Stimulated activated CD4-positive, alpha-beta T cell treated with anti-CD3 and anti-CD28 coated beads, Interleukin-1b, Interleukin-23, amount 100 ng/mL, for 48 hours (primary cell): ENCODE measurements around the gene EHHADH.

Experiments used
- DNase-seq: peaks from one replicate; pipeline ENCODE4 v3.0.0-alpha.2; 2020

The EHHADH gene

GRCh38 chr3:185187391-185187790, 66.5 kb downstream of the EHHADH start:
- no peak for DNase-seq

DNA sequence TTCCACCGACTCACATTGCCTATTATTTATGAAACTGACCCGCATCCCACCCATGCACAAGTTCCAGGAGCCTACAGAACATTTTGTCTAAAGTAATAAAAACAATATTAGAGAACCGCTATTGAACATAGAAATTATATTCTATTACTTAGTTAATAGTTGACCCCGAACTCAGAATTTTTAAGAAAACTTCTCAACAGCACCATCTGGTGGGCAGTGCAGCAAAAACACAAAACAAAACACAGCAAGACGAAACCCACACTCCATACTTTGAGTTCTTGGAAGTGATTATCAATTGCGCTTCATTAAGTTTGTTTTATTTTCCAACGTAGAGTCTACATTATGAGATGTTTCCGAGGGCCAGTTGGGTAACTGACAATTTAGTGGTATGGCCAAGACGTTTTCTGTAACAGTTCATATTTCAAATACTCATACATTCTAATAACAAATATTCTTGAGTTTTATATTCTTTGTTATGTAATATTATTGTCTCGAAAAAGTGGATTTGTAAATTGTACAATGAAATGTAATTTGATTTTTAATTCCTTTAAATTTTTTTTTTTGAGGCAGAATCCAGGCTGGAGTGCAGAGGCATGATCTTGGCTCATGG, 77.0 kb downstream of the EHHADH start:
- peak; percentile 10 for DNase-seq

DNA sequence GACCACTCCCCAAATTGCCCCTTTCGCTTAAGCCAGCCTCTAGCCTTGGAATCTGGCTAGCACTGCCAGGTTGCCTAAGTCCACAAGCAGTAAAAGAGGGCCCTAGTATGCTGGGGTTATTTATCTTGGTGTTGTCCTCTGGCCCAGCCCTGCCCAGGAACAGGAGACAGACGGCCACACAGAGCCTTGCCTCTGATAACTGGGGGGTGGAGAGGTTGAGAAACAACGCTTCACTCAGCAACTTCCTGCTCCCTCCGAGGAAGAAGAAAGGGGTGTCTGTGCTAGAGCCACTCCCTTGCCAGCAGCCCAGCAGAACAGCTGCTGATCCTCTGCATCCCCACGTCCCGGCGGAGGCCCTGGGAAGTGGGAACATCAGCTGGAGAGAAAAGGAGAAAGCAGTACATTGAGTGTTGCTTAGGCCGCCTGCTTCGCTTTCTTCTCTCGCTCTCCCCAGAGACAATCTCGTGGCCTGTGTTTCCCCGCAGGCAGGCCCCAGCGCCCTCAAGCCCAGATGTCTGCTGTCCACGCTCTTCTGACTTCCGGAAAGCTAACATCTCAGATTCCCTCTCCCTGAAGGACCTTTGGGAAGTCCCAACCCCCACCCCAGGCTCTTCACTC, 78.4 kb downstream of the EHHADH start:
- no peak for DNase-seq

DNA sequence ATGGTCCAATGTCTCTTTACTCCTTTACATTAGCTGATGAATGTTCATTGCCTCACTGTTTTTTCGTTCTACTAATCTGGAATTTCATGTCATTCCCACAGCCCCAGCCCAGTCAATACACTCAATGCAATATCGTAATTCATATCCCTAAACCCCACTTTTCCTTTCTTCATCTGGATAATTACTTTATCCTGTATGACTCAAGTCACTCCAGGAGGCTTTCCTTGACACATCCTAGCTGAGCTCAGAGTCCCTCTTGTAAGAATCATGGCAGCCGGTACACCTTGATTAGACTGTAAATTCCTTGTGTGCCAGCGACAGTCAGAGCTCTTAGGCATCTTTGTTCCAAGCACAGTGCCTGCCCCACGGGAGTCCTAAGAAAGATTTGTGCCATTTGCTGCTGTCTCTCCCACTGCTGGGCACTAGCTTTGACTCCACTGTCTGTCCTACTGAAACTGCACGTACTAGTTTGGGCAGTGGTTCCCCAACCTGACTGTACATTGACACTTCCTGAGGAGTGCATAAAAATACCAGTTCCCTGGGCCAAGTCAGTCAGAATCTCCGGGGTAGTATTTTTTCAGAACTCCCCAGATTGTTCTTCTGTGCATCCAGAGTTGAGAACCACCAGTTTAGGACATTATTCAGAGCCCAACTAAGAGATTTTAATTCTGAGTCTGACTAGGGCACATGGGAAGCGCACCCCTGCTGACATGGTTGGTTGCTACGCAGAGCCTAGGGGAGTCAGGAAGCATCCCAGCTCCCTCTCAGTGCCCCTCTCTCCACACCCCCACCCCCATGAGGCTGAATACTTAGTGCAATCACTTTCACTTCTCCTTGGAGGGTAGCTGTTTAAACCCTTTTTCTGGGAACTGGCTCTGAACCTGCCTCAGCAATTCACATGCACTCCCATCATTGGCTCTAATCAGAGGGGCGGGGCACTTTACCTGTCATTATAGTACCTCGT, 81.5 kb downstream of the EHHADH start:
- no peak for DNase-seq

DNA sequence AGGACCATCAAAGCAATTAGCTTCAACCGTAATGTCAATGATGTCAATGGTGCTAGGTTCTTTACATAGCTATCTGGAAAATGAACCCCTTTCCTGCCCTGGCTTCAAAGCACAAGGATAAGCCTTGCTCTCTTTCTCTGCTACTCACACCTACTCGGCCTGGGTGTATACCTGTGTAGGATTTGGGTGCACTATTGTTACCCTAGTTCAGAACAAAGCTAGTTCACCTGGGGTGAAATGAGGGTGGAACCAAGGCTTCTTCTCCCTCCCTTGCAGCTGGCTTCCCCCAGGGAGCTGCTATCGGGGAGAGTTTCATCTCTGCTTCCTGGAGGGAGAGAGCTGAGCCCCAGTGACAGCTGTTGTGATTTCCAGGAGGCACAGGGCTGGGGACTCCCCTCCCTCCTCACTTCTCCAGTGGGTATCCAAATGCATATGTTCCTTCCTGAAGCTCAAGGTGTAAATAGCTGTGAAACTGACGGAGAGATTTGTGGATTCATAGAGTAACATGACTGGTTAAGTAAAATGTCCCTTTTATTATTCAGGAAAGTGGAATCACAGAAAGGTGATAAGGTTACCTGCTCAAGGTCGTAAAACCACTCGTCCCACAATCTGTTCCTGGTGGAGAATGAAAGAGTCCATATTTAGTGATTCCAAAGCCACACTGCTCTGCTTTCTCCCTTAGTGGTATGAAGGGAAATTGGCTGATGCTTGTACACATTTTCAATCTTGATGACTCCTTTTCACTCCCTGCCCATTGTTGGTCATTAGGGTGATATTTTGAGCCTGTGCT, 89.2 kb downstream of the EHHADH start:
- no peak for DNase-seq

DNA sequence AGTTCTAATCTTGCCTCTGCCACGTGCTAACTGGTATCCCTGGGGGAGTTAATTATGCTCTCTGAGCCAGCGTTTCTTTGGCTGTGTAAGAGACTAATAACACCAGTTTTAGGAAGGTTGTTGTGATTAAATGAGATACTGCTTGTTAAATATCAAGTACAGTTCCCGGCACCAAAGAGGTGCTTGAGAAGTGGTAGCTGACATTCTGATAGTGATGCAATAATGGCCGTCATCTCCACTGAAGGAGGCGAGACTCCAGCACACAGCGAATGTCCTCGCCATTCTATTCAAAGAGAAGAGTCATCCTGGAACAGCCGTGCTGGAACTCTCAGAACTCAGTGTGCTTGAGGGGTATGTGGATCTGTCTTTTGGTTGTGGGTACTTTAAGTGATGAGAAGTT, 91.2 kb downstream of the EHHADH start:
- no peak for DNase-seq

DNA sequence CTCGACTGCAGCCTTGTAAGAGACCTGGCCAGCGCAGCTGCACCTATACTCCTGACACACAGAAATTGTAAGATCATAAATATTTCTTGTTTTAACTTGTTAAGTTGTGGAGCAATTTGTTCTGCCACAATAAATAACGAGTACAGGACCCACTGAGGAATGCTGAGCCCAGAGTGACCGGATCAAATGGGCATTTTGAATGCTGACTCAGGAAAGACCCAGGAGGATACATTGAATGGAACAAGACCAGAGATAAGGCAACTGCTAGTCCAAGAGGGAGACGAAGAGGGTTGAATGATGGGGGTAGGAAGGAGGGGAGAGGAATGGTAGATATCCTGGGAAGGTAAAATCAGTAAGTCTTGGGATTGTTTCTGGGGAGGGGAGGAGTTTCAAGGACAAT, 92.1 kb downstream of the EHHADH start:
- no peak for DNase-seq

DNA sequence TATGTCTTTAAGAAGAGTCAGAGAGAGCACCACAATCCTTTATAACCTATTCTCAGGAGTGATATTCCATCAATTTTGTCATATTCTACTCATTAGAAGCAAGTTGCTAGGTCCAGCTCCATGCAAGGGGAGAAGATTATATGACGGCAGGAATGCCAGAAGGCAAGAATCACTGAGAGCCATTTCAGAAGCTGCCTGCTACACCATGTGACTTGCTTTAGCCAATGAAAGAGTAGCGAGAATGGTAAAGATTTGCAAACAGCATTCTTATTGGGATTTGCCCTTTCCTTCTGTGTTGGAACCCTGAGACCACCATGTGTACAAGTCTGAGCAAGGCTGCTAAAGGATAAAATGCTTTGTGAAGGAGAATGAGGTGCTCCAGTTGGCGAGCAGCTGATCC, 96.5 kb downstream of the EHHADH start:
- no peak for DNase-seq

DNA sequence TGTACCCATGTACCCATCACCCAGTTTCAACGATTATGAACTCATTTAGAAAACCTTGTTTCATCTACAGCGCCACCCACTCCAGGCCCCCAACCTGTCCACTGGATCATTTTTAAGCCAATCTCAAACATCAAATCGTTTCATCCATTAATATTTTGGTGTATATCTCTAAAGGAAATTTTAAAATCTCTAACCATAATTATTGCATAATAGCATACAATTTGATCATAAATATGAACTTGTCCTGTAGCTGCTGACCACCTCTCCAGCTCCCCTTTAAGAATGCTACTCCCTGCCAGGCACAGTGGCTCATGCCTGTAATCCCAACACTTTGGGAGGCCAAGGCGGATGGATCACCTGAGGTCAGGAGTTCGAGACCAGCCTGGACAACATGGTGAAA, 98.2 kb downstream of the EHHADH start:
- no peak for DNase-seq

DNA sequence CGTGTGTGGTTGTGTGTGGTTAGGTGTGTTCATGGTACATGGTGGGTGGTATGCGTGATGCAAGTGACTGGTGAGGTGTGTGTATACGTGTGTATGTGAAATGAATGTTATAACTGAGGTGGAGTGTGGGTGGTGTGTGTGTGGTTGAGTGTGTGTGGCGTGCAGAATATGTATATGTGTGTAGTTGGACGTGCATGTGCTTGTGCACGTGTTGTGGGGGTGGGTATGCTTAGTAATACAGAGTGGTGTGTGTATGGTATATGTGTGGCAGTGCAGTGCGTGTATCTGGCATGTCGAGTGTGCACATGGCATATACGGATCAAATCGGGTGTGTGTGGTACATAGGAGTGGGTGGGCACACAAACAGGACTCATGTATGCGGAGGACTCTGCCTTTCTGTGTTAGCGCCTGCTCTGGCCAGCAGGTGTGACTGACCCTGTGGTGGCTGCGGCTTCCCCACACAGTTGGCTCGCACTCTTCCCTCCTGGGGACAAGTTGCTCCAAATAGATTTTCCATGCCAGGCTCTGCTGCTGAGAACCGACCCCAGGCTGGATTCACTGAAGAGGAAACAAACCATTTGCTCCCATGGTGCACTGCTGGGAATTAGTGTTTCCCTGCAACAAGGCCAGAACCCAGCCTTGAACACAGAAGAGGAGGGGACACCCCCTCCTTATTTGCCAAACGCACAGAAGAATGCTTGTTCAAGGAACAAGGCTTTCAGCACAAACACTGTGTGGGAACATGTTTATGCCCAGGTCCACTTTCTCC, 99.8 kb downstream of the EHHADH start:
- no peak for DNase-seq

- DNase-seq: no peak
These were observed 100.6 kb downstream of the EHHADH start for GRCh38 chr3:185153171-185153771.

DNA sequence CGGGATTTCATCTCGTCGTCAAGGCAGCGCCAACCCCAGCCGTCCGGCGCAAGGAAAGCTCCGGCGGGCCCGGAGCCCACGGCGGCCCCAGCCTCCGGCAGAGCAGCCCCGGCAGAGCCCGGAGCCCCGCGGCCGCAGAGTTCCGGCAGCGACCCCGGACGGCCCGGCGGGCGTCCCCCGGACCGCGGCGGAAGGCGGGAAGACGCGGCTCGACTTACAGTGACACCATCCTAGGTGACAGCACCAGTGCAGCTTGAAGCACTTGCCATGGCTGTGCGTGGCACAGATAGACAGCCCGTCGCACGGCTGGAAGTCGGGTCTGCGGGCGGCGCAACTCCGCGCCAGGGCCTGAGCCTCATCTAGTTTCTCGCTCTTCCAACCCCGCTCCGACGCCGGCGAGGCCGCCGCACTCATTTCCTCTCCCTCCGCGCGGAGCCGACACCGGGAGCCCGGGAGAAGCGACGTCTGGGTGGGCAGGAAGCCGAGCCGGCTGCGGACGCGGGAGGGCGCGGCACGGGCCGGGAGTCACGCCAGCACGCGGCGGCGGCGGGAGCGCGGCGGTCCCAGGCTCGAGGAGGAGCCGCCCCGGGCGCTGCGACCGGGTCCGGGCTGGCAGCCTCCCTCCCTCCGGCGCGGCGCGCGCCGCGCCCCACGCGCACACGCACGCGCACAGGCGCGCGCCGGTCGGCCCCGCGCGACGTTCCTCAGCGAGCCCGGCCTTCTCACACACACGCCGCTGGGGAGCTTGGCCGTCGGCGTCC, 101.3 kb downstream of the EHHADH start, which contains the start of gene C3orf70:
Gene C3orf70 (minus strand): TSS at position 651 of the 761 bp plus-strand sequence. CDS start 237 bp downstream, at position 414.
- DNase-seq: peak; percentile 9

DNA sequence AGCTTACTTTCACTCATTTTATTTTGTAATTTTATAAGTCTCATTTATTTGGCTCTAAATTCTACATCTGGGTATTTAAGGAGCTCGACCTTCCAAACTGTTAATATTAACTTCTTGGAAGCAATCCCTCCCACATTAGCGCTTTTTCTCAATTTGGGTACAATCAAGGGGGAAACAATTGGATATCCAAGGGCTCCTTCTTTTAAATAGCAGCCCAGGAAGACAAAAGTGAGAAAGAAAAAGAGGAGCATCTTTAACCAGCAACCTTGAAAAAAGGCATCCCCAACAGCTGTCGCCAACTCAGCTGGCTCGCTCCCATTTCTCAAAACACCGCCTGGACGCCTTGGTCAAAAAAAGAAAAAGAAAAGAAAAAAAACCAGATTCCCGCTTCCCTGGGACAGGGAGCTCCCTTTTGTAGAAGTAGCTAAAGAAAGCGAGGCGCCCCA, 101.9 kb downstream of the EHHADH start:
- no peak for DNase-seq

- DNase-seq: no peak
These were observed 102.5 kb downstream of the EHHADH start for GRCh38 chr3:185151101-185151963.

GRCh38 chr3:185150561-185150960, 103.3 kb downstream of the EHHADH start:
- DNase-seq: no peak

DNA sequence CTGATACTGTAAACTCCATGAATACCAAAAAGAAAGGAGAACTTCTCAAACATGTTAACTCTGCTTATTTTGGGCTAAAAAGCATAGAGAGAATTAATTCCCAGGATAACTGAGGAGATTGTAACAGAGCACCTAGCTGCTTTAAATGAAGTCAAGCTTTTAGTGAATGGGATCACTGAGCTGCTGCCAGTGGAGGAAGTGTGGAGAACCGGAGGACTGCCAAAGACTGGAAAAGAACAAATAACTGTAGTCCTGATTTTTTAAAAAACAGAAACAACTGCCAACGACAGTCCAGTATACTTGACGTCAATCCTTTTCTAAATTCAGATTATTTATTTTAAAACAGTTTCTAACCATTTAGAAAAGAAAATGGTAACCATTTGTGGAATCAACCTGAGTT, 104.3 kb downstream of the EHHADH start:
- DNase-seq: no peak

GRCh38 chr3:185145511-185145910, 108.3 kb downstream of the EHHADH start:
- no peak for DNase-seq

- DNase-seq: no peak
These were observed 109.1 kb downstream of the EHHADH start for GRCh38 chr3:185144784-185145183.
